Thoracic aorta (tissue), 2 donors: Measurements from ENCODE around the gene NAA80. TPM values are rescaled to one million over a fixed set of nuclear protein-coding genes. Genes with fewer than 3 reads are reported as not detected.
A peak's percentile ranks its signal among the peaks of the same experiment; 100 is the strongest.

ENCODE experiments used
- ATAC-seq: fragments of 150-250 bp; one replicate; pipeline ENCODE4 v1.8.0; 2017; ENCODE audit warnings: low read depth; ENCODE audit not compliant: insufficient number of reproducible peaks, low FRiP score
- DNase-seq: peaks from one replicate; pipeline ENCODE4 v3.0.0-alpha.2; 2020; ENCODE audit warnings: low spot score
- H3K27ac ChIP-seq, 2 donors: fragments of 200-600 bp; sonication (generic); 1 replicate in 1 of 2; 2 replicates in 1 of 2; pipeline ENCODE4 v1.5.1; 2016; ENCODE audit warnings: mild to moderate bottlenecking in 2 of 2, moderate library complexity in 2 of 2
- H3K27me3 ChIP-seq: fragments of 200-600 bp; sonication (generic); replicated peaks from 2 replicates; pipeline ENCODE4 v1.6.0; 2016; ENCODE audit warnings: mild to moderate bottlenecking; ENCODE audit not compliant: insufficient read depth
- H3K36me3 ChIP-seq: fragments of 200-600 bp; sonication (generic); one replicate; pipeline ENCODE4 v1.5.1; 2016
- H3K4me1 ChIP-seq, 2 donors: fragments of 200-600 bp; sonication (generic); 1 replicate in 1 of 2; 2 replicates in 1 of 2; pipeline versions ENCODE4 v1.5.1 to v1.6.0; 2016; ENCODE audit warnings: low read depth in 2 of 2, mild to moderate bottlenecking in 1 of 2; ENCODE audit not compliant: control insufficient read depth in 1 of 2
- H3K4me3 ChIP-seq: fragments of 200-600 bp; sonication (generic); 2 replicates; pipeline ENCODE4 v1.5.1; 2016; ENCODE audit warnings: mild to moderate bottlenecking
- H3K9me3 ChIP-seq: fragments of 200-600 bp; sonication (generic); 2 replicates; pipeline ENCODE4 v1.5.1; 2016
- CTCF ChIP-seq: fragments of 200-600 bp; sonication (generic); IDR thresholded peaks from one replicate; pipeline ENCODE4 v1.5.1; 2019; ENCODE audit warnings: antibody characterized with exemption
- total RNA-seq, 2 donors: library from RNA; depleted of rRNA; stranded (reverse); fragments of >200 nt; gene quantifications; one replicate each; pipeline versions ENCODE4 v1.1.0 to v1.2.3, GENCODE V29; 2016

The NAA80 gene
- total RNA-seq, 2 donors from 2014 or later, result 8.3 to 8.7 TPM

GRCh38 chr3:50259432-50260026, 39.7 kb downstream of the NAA80 start:
- H3K4me3 ChIP-seq, result peak overlapping the region; percentile 68
- peak overlapping the region; percentile 97 to 98 for H3K27ac ChIP-seq
- ATAC-seq (no peak), DNase-seq (no peak)
- H3K9me3 ChIP-seq, result no peaks in the 10 kb centered on the region
- peaks cover 27 to 60% of the 10 kb centered on the region in 2 donors for H3K4me1 ChIP-seq
- TF ChIP-seq CTCF, result no peak
- H3K36me3 ChIP-seq, result peaks cover 35% of the 10 kb centered on the region
- no peaks in the 10 kb centered on the region for H3K27me3 ChIP-seq

GRCh38 chr3:50258979-50259378, 40.2 kb downstream of the NAA80 start:
- TF ChIP-seq CTCF, result no peak
- no peak overlapping the region for H3K4me3 ChIP-seq
- H3K27ac ChIP-seq, result peak overlapping the region; percentile 97 to 98
- DNase-seq (no peak), ATAC-seq (no peak)
- no peaks in the 10 kb centered on the region for H3K9me3 ChIP-seq
- H3K27me3 ChIP-seq, result no peaks in the 10 kb centered on the region
- H3K4me1 ChIP-seq, result peaks cover 28 to 59% of the 10 kb centered on the region in 2 donors
- H3K36me3 ChIP-seq, result peaks cover 35% of the 10 kb centered on the region

GRCh38 chr3:50258029-50258680, 41.0 kb downstream of the NAA80 start:
- Histone ChIP-seq H3K4me3 (no peak overlapping the region), H3K27ac (no peak overlapping the region), H3K9me3 (no peaks in the 10 kb centered on the region), H3K27me3 (no peaks in the 10 kb centered on the region), H3K36me3 (peaks cover 39% of the 10 kb centered on the region), H3K4me1 (peaks cover 23 to 51% of the 10 kb centered on the region in 2 donors)
- no peak for DNase-seq
- no peak for TF ChIP-seq CTCF
- ATAC-seq, result no peak

- Histone ChIP-seq H3K27ac (no peak overlapping the region), H3K4me1 (peaks cover 23 to 42% of the 10 kb centered on the region in 2 donors), H3K9me3 (no peaks in the 10 kb centered on the region), H3K4me3 (no peak overlapping the region), H3K36me3 (peaks cover 47% of the 10 kb centered on the region), H3K27me3 (no peaks in the 10 kb centered on the region)
- ATAC-seq (no peak), DNase-seq (no peak)
- peak; percentile 28 for TF ChIP-seq CTCF
Measured at GRCh38 chr3:50256978-50257890, 42.0 kb downstream of the NAA80 start.

DNA sequence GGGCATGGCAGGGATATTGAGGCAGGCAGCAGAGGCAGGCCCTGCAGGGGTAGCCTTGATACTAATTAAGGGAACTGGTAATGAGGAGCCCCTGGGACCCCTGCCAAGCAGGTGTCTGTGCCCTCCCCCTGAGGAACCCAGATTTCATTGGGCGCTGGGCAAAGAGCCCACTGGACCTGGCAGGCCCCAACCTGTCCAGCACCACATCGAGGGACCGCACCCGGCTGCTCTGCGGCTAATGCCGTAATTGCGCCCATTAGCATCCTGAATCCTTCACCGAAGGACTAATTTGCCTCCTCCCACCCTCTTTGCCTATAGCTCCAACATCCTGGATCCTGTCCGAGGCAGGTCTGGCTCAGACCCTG, 44.0 kb downstream of the NAA80 start:
- TF ChIP-seq CTCF, result no peak
- no peak for ATAC-seq
- peak overlapping the region; percentile 79 to 89 for H3K27ac ChIP-seq
- no peak overlapping the region for H3K4me3 ChIP-seq
- no peaks in the 10 kb centered on the region for H3K9me3 ChIP-seq
- H3K4me1 ChIP-seq, result peaks cover 34 to 42% of the 10 kb centered on the region in 2 donors
- H3K36me3 ChIP-seq, result peaks cover 52% of the 10 kb centered on the region
- DNase-seq, result no peak
- H3K27me3 ChIP-seq, result no peaks in the 10 kb centered on the region
